GM12864 (cell line): ENCODE measurements around the gene ZNF385C.

ENCODE experiments used
- DNase-seq: peaks from one replicate; pipeline ENCODE4 v3.0.0-alpha.2; 2011; ENCODE audit warnings: low read depth
- H3K4me3 ChIP-seq: 2 replicates; pipeline ENCODE4 v1.5.1; 2011; ENCODE audit warnings: mild to moderate bottlenecking, low read depth, low read length, control low read depth
- CTCF ChIP-seq: IDR thresholded peaks from 2 replicates; pipeline ENCODE4 v1.5.1; 2011; ENCODE audit warnings: low read depth, mild to moderate bottlenecking, moderate library complexity, low read length, control low read depth, inconsistent platforms; ENCODE audit errors: missing control alignments

ZNF385C gene

DNA sequence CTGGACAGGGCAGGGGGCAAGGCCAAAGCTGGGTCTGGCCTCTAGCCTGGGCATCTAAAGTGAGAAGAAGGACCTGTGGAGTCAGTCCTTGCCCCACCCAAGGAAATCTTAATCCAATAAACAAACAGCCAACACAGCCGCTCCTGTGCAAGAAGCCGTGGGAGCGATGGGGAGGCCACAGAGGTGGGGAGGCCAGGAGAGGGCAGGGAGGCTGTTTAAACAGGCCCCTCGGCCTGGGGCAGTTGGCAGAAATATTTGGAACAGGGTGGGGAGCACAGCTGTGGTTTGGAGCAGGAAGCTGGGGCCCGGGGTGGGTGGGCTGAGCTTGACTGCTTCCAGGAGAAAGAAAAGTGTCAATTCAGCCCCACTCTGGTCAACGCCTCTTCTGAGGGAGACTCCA, 5.3 kb downstream of the ZNF385C start:
- H3K4me3 ChIP-seq: no peak overlapping the region
- DNase-seq: no peak
- no peak for TF ChIP-seq CTCF

- H3K4me3 ChIP-seq: no peak overlapping the region
- no peak for DNase-seq
- no peak for TF ChIP-seq CTCF
Measured at GRCh38 chr17:42090964-42091790, 7.1 kb downstream of the ZNF385C start.

DNA sequence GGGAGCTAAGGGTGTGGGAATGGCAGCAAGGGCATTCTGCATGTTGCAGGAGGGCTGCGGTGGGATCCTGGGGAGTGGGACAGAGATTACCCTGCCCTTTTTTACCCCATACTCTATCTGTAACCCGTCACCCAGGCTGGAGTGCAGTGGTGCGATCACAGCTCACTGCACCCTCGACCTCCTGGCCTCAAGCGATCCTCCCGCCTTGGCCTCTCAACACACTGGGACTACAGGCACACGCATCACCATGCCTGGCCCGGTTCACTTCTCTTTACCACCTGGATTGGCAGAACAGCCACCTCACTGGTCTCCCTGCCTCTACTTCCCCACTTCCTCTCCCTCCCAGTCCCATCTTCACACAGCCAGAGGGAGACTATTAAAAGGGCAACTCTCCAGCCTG, 9.5 kb downstream of the ZNF385C start:
- no peak for DNase-seq
- no peak for TF ChIP-seq CTCF
- no peak overlapping the region for H3K4me3 ChIP-seq

GRCh38 chr17:42087736-42088705, 10.3 kb downstream of the ZNF385C start:
- DNase-seq: no peak
- no peak overlapping the region for H3K4me3 ChIP-seq
- no peak for TF ChIP-seq CTCF

DNA sequence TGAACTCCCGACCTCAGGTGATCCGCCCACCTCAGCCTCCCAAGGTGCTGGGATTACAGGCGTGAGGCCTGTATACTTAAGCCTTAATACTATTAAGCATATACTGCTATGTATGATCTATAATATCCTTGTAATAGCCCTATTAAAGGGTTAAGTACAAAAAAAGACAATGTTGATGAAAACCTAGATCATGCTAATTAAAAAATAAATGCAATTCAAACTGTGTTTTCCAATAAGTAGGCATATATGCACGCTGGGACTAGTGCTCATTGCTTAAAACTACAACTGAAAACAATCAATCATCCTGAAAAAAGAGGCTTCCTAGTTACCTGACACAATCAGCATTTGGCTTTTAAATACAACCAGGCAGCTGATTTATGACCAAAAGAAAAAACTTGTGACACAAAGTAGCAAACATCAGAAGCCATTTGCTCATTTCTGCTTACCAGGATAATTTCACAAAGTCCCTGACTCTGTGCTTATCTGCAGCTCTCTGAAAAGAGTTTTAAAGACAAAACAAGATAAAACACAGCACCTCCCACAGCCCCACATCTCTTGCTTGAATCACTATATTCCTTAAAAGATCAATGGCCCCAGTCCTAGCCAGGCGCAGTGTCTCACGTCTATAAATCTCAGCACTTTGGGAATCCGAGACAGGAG, 11.1 kb downstream of the ZNF385C start:
- no peak for DNase-seq
- no peak overlapping the region for H3K4me3 ChIP-seq
- no peak for TF ChIP-seq CTCF

DNA sequence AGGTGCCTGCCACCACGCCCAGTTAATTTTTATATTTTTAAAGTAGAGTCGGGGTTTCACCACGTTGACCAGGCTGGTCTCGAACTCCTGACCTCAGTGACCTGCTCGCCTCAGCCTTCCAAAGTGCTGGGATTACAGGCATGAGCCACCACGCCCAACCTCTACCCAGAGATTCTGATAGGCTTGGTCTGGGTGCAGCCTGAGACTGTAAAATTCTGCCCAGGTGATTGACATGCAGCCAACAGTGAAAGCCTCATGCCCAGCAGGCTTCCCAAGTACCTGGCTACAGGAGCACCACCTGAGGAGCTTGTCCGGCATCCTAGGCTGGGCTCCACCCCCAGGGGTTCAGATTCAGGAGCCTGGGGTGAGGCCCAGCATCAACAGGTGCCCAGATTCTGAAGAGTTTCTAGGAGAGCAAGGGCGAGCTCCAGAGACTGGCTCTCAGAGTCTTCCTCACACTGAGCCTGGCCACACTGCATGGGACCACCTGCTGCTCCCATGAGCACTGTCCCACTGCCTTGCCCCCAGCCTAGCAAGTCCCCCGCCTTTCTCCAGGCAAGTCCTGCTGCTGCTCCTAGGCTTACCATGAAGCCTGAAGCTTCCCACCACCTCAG, 16.6 kb downstream of the ZNF385C start:
- DNase-seq: no peak
- no peak for TF ChIP-seq CTCF

More for the DNA sequence above, 16.6 kb downstream of the ZNF385C start:
- H3K4me3 ChIP-seq: no peak overlapping the region
